Measurements from ENCODE around the gene LGR5. TPM values are rescaled to one million over a fixed set of nuclear protein-coding genes. Genes with fewer than 3 reads are reported as not detected.

LGR5 gene
- total RNA-seq, 4 donors from 2014 or later: 8.7 to 40.1 (median 24.3) TPM

GRCh38 chr12:71605039-71605438, 165.4 kb downstream of the LGR5 start:
- TF ChIP-seq CTCF (IDR thresholded peaks at IDR 0.05 in 4 of 5, conservative IDR thresholded peaks at IDR 0.05 in 1 of 5): no peak
- no peak for TF ChIP-seq POLR2A (IDR thresholded peaks at IDR 0.05)

GRCh38 chr12:71607494-71608330, 168.1 kb downstream of the LGR5 start:
- Histone ChIP-seq H3K4me1 (peaks cover 2 to 9% of the 10 kb centered on the region in 2 donors), H3K27ac (no peak overlapping the region), H3K27me3 (no peaks in the 10 kb centered on the region), H3K36me3 (peaks cover 3 to 62% of the 10 kb centered on the region in 2 donors), H3K9me3 (no peaks in the 10 kb centered on the region), H3K4me3 (no peak overlapping the region)
- in situ Hi-C loops (cut with MboI; ENCODE audit: low sequenced_read_pairs in 4 of 4) (no loop called here), intact Hi-C loops (cut with DNase I; ENCODE audit: low total_unique reads) (no loop called here)
- ATAC-seq (no peak), DNase-seq (no peak)
- TF ChIP-seq CTCF (IDR thresholded peaks at IDR 0.05 in 4 of 5, conservative IDR thresholded peaks at IDR 0.05 in 1 of 5) (no peak), POLR2A (IDR thresholded peaks at IDR 0.05) (no peak)

More at GRCh38 chr12:71605039-71605438, 165.4 kb downstream of the LGR5 start:
- no peak for DNase-seq
- no peaks in the 10 kb centered on the region for H3K27me3 ChIP-seq
- in situ Hi-C loops (cut with MboI; ENCODE audit: low sequenced_read_pairs in 4 of 4) (no loop called here), intact Hi-C loops (cut with DNase I; ENCODE audit: low total_unique reads) (no loop called here)
- H3K9me3 ChIP-seq: no peaks in the 10 kb centered on the region
- H3K36me3 ChIP-seq: peaks cover 0 to 35% of the 10 kb centered on the region in 2 donors
- H3K4me1 ChIP-seq: peaks cover 2 to 10% of the 10 kb centered on the region in 2 donors
- ATAC-seq: no peak
- no peak overlapping the region for H3K4me3 ChIP-seq
- no peak overlapping the region for H3K27ac ChIP-seq

GRCh38 chr12:71610031-71610795, 170.6 kb downstream of the LGR5 start:
- no peak for ATAC-seq
- TF ChIP-seq POLR2A (IDR thresholded peaks at IDR 0.05): no peak
- TF ChIP-seq CTCF (IDR thresholded peaks at IDR 0.05 in 4 of 5, conservative IDR thresholded peaks at IDR 0.05 in 1 of 5): no peak

GRCh38 chr12:71621938-71622337, 182.3 kb downstream of the LGR5 start:
- in situ Hi-C loops (cut with MboI; ENCODE audit: low sequenced_read_pairs in 4 of 4): no loop called here

More at GRCh38 chr12:71610031-71610795, 170.6 kb downstream of the LGR5 start:
- Histone ChIP-seq H3K4me3 (no peak overlapping the region), H3K9me3 (no peaks in the 10 kb centered on the region), H3K27me3 (no peaks in the 10 kb centered on the region), H3K4me1 (no peaks in the 10 kb centered on the region), H3K27ac (no peak overlapping the region), H3K36me3 (peaks cover 5 to 87% of the 10 kb centered on the region in 2 donors)
- DNase-seq: no peak
- in situ Hi-C loops (cut with MboI; ENCODE audit: low sequenced_read_pairs in 4 of 4): no loop called here
- intact Hi-C loops (cut with DNase I; ENCODE audit: low total_unique reads): no loop called here

More at GRCh38 chr12:71621938-71622337, 182.3 kb downstream of the LGR5 start:
- ATAC-seq (no peak), DNase-seq (no peak)
- Histone ChIP-seq H3K27me3 (no peaks in the 10 kb centered on the region), H3K4me1 (no peaks in the 10 kb centered on the region), H3K27ac (no peak overlapping the region), H3K9me3 (no peaks in the 10 kb centered on the region), H3K4me3 (no peak overlapping the region), H3K36me3 (peaks cover 0 to 91% of the 10 kb centered on the region in 2 donors)
- intact Hi-C loops (cut with DNase I; ENCODE audit: low total_unique reads): no loop called here
- TF ChIP-seq CTCF (IDR thresholded peaks at IDR 0.05 in 4 of 5, conservative IDR thresholded peaks at IDR 0.05 in 1 of 5) (no peak), POLR2A (IDR thresholded peaks at IDR 0.05) (no peak)
